ENCODE results near the gene NEDD4L.
A peak's percentile ranks its signal among the peaks of the same experiment; 100 is the strongest.

NEDD4L gene

GRCh38 chr18:58139459-58140386 is 95.7 kb downstream of the NEDD4L start:
- ATAC-seq, result no peak

GRCh38 chr18:58140387-58141325 is 96.6 kb downstream of the NEDD4L start:
- 0 out of 3 replicates have a peak, but pooled peaks have one; percentile 22 for ATAC-seq
- TF ChIP-seq ARNTL (CRISPR knock-in tag; IDR thresholded peaks at IDR 0.05; ENCODE audit: borderline replicate concordance, low read depth), result no peak
- TF ChIP-seq TCF4 (CRISPR knock-in tag; IDR thresholded peaks at IDR 0.05; ENCODE audit: borderline replicate concordance), result no peak
- TF ChIP-seq ZFP30 (CRISPR knock-in tag; IDR thresholded peaks at IDR 0.05), result no peak
- no peak for TF ChIP-seq RARB (CRISPR knock-in tag; IDR thresholded peaks at IDR 0.05)
- TF ChIP-seq, protein P1, sequence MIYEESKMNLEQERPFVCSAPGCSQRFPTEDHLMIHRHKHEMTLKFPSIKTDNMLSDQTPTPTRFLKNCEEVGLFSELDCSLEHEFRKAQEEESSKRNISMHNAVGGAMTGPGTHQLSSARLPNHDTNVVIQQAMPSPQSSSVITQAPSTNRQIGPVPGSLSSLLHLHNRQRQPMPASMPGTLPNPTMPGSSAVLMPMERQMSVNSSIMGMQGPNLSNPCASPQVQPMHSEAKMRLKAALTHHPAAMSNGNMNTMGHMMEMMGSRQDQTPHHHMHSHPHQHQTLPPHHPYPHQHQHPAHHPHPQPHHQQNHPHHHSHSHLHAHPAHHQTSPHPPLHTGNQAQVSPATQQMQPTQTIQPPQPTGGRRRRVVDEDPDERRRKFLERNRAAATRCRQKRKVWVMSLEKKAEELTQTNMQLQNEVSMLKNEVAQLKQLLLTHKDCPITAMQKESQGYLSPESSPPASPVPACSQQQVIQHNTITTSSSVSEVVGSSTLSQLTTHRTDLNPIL (CRISPR knock-in tag; IDR thresholded peaks at IDR 0.05; ENCODE audit: low read depth), result no peak
- no peak for TF ChIP-seq GLIS3 (CRISPR knock-in tag; IDR thresholded peaks at IDR 0.05)
- TF ChIP-seq ESRRG (CRISPR knock-in tag; IDR thresholded peaks at IDR 0.05), result no peak
- no peak for TF ChIP-seq POU6F1 (CRISPR knock-in tag; IDR thresholded peaks at IDR 0.05; ENCODE audit: borderline replicate concordance, low read depth)
- TF ChIP-seq OSR1 (CRISPR knock-in tag; IDR thresholded peaks at IDR 0.05), result no peak
- TF ChIP-seq, protein P2, sequence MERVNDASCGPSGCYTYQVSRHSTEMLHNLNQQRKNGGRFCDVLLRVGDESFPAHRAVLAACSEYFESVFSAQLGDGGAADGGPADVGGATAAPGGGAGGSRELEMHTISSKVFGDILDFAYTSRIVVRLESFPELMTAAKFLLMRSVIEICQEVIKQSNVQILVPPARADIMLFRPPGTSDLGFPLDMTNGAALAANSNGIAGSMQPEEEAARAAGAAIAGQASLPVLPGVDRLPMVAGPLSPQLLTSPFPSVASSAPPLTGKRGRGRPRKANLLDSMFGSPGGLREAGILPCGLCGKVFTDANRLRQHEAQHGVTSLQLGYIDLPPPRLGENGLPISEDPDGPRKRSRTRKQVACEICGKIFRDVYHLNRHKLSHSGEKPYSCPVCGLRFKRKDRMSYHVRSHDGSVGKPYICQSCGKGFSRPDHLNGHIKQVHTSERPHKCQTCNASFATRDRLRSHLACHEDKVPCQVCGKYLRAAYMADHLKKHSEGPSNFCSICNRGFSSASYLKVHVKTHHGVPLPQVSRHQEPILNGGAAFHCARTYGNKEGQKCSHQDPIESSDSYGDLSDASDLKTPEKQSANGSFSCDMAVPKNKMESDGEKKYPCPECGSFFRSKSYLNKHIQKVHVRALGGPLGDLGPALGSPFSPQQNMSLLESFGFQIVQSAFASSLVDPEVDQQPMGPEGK (CRISPR knock-in tag; IDR thresholded peaks at IDR 0.05; ENCODE audit: borderline replicate concordance), result no peak
- no peak for TF ChIP-seq BACH2 (CRISPR knock-in tag; IDR thresholded peaks at IDR 0.05; ENCODE audit: borderline replicate concordance)
- TF ChIP-seq SNAI2 (CRISPR knock-in tag; IDR thresholded peaks at IDR 0.05), result no peak

More at GRCh38 chr18:58139459-58140386, 95.7 kb downstream of the NEDD4L start:
- no peak for TF ChIP-seq ZNF8 (CRISPR knock-in tag; IDR thresholded peaks at IDR 0.05)
- TF ChIP-seq ZFP30 (CRISPR knock-in tag; IDR thresholded peaks at IDR 0.05), result no peak
- no peak for TF ChIP-seq POU6F1 (CRISPR knock-in tag; IDR thresholded peaks at IDR 0.05; ENCODE audit: borderline replicate concordance, low read depth)
- no peak for TF ChIP-seq ESRRG (CRISPR knock-in tag; IDR thresholded peaks at IDR 0.05)
- no peak for TF ChIP-seq GLIS3 (CRISPR knock-in tag; IDR thresholded peaks at IDR 0.05)
- no peak for TF ChIP-seq RARB (CRISPR knock-in tag; IDR thresholded peaks at IDR 0.05)
- no peak for TF ChIP-seq TSHZ2 (CRISPR knock-in tag; IDR thresholded peaks at IDR 0.05)
- no peak for TF ChIP-seq TCF4 (CRISPR knock-in tag; IDR thresholded peaks at IDR 0.05; ENCODE audit: borderline replicate concordance)
- TF ChIP-seq CSDC2 (CRISPR knock-in tag; IDR thresholded peaks at IDR 0.05), result no peak
- TF ChIP-seq, protein P1 (CRISPR knock-in tag; IDR thresholded peaks at IDR 0.05; ENCODE audit: low read depth), result no peak
- no peak for TF ChIP-seq ZC3H10 (CRISPR knock-in tag; IDR thresholded peaks at IDR 0.05)
- TF ChIP-seq, protein P3, sequence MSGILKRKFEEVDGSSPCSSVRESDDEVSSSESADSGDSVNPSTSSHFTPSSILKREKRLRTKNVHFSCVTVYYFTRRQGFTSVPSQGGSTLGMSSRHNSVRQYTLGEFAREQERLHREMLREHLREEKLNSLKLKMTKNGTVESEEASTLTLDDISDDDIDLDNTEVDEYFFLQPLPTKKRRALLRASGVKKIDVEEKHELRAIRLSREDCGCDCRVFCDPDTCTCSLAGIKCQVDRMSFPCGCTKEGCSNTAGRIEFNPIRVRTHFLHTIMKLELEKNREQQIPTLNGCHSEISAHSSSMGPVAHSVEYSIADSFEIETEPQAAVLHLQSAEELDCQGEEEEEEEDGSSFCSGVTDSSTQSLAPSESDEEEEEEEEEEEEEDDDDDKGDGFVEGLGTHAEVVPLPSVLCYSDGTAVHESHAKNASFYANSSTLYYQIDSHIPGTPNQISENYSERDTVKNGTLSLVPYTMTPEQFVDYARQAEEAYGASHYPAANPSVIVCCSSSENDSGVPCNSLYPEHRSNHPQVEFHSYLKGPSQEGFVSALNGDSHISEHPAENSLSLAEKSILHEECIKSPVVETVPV (CRISPR knock-in tag; IDR thresholded peaks at IDR 0.05), result no peak
